ENCODE data around the gene PLOD1. TPM values are rescaled to one million over a fixed set of nuclear protein-coding genes. Genes with fewer than 3 reads are reported as not detected.
A peak's percentile ranks its signal among the peaks of the same experiment; 100 is the strongest.

The PLOD1 gene
- total RNA-seq, 4 donors from 2014 or later, result 52.8 to 87.9 (median 64.0) TPM

DNA sequence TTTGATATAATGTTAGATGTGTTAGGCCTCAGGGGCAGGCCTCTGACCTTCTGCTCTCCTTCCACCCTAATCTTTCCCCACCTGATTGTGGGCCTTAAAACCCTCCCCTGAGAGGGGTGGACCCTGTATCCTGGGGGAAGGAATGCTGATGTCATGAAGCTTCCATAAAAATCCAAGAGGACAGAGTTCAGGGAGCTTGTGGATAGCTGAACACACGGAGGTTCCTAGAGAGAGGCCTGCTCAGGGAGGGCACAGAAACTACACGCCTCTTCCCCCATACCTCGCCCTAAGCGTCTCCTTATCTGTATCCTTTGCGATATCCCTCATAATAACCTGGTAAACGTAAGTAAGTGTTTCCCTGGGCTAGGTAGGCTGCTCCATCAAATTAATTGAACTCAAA is 50.1 kb downstream of the PLOD1 start:
- Histone ChIP-seq H3K4me3 (no peak overlapping the region), H3K27me3 (no peaks in the 10 kb centered on the region), H3K9me3 (no peaks in the 10 kb centered on the region), H3K27ac (no peak overlapping the region), H3K36me3 (peaks cover 0 to 69% (median 11%) of the 10 kb centered on the region in 3 donors), H3K4me1 (peaks cover 0 to 44% (median 6%) of the 10 kb centered on the region in 4 donors)
- no peak for TF ChIP-seq POLR2A (IDR thresholded peaks at IDR 0.05)
- TF ChIP-seq CTCF (IDR thresholded peaks at IDR 0.05), result no peak
- DNase-seq (ENCODE audit: low spot score in 2 of 2), result no peak
- WGBS, 2 donors, result 83 to 90% methylated on average over 6 of the region's 6 CpGs

DNA sequence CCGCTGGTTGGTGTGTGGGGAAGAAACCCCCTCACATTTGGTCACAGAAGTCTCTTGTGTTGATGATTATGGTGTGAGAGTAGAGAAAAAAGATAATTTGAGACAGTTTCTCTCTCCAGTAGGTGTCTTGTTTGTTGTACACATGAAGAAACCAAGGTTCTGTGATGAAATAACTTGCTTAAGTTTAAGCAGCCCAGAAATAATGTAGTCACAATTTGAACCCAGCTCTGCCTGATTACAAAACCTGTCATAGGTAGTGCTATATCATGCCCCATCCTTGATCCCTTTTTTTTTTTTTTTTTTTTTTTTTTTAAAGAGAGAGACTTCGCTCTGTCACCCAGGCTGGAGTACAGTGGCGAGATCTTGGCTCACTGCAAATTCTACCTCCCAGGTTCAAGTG is 50.7 kb downstream of the PLOD1 start:
- H3K4me1 ChIP-seq, result peaks cover 0 to 42% (median 4%) of the 10 kb centered on the region in 4 donors

GRCh38 chr1:11985851-11986250 is 51.3 kb downstream of the PLOD1 start:
- 61 to 77% methylated on average over 7 of the region's 7 CpGs for WGBS, 2 donors
- peaks cover 0 to 39% (median 4%) of the 10 kb centered on the region in 4 donors for H3K4me1 ChIP-seq
- DNase-seq (ENCODE audit: low spot score in 2 of 2), result no peak
- H3K27me3 ChIP-seq, result no peaks in the 10 kb centered on the region
- H3K27ac ChIP-seq, result peak overlapping the region in 2 of 4 donors; percentile 14 to 54
- TF ChIP-seq POLR2A (IDR thresholded peaks at IDR 0.05) (no peak), EP300 (IDR thresholded peaks at IDR 0.05) (no peak), CTCF (IDR thresholded peaks at IDR 0.05) (no peak)
- H3K36me3 ChIP-seq, result peaks cover 0 to 81% (median 16%) of the 10 kb centered on the region in 3 donors
- H3K4me3 ChIP-seq, result no peak overlapping the region
- H3K9me3 ChIP-seq, result no peaks in the 10 kb centered on the region

More for the DNA sequence above, 50.7 kb downstream of the PLOD1 start:
- no peaks in the 10 kb centered on the region for H3K27me3 ChIP-seq
- DNase-seq (ENCODE audit: low spot score in 2 of 2), result no peak
- no peak overlapping the region for H3K4me3 ChIP-seq
- H3K27ac ChIP-seq, result peak overlapping the region in 1 of 4 donors; percentile 54
- TF ChIP-seq CTCF (IDR thresholded peaks at IDR 0.05), result no peak
- TF ChIP-seq POLR2A (IDR thresholded peaks at IDR 0.05), result no peak
- TF ChIP-seq EP300 (IDR thresholded peaks at IDR 0.05), result no peak
- no peaks in the 10 kb centered on the region for H3K9me3 ChIP-seq
- H3K36me3 ChIP-seq, result peaks cover 0 to 75% (median 12%) of the 10 kb centered on the region in 3 donors
- 93% methylated on average over 3 of the region's 3 CpGs for WGBS, 2 donors

- DNase-seq (ENCODE audit: low spot score in 2 of 2), result no peak
- Histone ChIP-seq H3K27me3 (no peaks in the 10 kb centered on the region), H3K9me3 (no peaks in the 10 kb centered on the region), H3K4me3 (no peak overlapping the region), H3K27ac (peak overlapping the region in 2 of 4 donors; percentile 13 to 56), H3K36me3 (peaks cover 2 to 89% (median 20%) of the 10 kb centered on the region in 3 donors), H3K4me1 (peaks cover 0 to 10% (median 0%) of the 10 kb centered on the region in 4 donors)
- TF ChIP-seq POLR2A (IDR thresholded peaks at IDR 0.05) (no peak), CTCF (IDR thresholded peaks at IDR 0.05) (no peak), EP300 (IDR thresholded peaks at IDR 0.05) (no peak)
- 87 to 96% methylated on average over 7 of the region's 7 CpGs for WGBS, 2 donors
Observed at GRCh38 chr1:11989669-11990068, 55.2 kb downstream of the PLOD1 start.

DNA sequence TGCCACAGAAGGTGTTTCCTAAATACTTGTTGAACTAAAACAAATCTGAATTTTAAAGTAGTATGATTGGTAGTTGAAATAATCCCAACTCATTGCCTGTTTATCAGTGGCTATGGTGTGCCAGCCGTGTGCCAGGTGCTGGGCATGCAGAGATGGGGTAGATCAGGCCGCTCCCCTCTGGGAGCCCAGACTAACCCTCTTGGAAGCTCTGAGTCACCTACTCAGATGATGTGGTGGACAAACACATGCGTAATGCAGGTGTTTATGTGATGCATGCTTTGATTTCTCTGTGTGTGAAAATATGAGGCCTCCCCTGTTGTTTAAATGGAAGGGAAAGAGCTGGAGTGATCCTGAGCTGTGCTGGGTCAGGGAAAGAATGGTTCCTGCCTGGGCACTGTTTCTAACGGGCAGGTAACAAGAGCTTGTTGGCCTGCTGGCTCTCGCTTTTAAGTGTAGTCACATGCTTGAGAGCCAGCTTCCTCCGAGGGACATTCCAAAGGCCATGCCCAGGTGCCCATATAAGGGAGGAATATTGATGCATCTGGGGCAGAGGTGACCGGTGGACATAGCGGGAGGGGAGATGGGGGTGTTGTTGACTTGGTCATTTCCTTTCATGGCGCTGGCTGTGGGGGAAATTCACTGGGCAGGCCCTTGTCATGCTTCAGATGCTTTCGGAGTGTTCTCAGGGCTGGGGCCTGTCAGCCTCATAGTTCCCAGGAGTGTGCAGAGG is 56.0 kb downstream of the PLOD1 start:
- DNase-seq (ENCODE audit: low spot score in 2 of 2), result no peak
- Histone ChIP-seq H3K27ac (peak overlapping the region in 2 of 4 donors; percentile 13 to 56), H3K4me3 (no peak overlapping the region), H3K9me3 (no peaks in the 10 kb centered on the region), H3K36me3 (peaks cover 2 to 92% (median 20%) of the 10 kb centered on the region in 3 donors), H3K27me3 (no peaks in the 10 kb centered on the region), H3K4me1 (peaks cover 0 to 4% (median 0%) of the 10 kb centered on the region in 4 donors)
- TF ChIP-seq CTCF (IDR thresholded peaks at IDR 0.05) (no peak), POLR2A (IDR thresholded peaks at IDR 0.05) (no peak), EP300 (IDR thresholded peaks at IDR 0.05) (no peak)
- 89 to 94% methylated on average over 10 of the region's 10 CpGs for WGBS, 2 donors

Data from tibial nerve (tissue), 4 donors.